ENCODE data around the gene DVL2. TPM values are rescaled to one million over a fixed set of nuclear protein-coding genes. Genes with fewer than 3 reads are reported as not detected.

Gene DVL2
- total and polyA plus RNA-seq, 8 donors, result 12.1 to 114 (median 17.4) TPM

DNA sequence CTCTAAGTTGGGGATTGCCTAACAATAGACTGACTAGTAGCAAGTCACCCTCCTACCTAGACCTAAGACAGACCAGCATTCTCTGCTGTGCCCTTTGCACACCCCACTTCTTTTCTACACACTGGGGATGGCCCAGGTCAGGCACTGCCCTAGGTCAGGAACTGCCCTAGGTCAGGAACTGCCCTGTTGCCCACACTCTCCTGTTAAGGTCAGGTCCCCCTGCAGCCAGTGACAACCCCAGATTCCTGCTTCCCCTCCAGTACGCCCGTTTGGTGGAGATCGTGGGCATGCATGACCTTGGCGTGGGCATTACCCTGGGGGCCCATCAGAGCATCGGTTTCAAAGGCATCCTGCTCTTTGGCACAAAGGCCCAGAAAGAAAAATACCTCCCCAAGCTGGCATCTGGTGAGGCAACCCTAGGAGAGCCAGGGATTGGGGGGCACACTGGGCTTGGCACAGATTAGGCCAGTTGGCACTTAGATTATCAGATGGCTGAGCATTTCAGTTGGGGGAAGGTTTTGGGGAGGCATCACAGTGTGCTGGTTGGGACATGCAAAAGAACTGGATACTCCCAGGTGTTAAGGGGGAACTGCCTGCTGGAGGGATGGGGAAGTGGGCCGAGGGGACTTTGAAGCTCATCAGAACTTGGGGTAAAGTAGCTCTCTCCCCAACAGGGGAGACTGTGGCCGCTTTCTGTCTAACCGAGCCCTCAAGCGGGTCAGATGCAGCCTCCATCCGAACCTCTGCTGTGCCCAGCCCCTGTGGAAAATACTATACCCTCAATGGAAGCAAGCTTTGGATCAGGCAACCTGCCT, 12.8 kb downstream of the DVL2 start:
- H3K36me3 ChIP-seq, result peaks cover 49 to 56% (median 54%) of the 10 kb centered on the region in 4 donors
- 69 to 78% (median 75%) methylated on average over 9 to 10 of the region's 10 CpGs for WGBS, 5 donors

DNA sequence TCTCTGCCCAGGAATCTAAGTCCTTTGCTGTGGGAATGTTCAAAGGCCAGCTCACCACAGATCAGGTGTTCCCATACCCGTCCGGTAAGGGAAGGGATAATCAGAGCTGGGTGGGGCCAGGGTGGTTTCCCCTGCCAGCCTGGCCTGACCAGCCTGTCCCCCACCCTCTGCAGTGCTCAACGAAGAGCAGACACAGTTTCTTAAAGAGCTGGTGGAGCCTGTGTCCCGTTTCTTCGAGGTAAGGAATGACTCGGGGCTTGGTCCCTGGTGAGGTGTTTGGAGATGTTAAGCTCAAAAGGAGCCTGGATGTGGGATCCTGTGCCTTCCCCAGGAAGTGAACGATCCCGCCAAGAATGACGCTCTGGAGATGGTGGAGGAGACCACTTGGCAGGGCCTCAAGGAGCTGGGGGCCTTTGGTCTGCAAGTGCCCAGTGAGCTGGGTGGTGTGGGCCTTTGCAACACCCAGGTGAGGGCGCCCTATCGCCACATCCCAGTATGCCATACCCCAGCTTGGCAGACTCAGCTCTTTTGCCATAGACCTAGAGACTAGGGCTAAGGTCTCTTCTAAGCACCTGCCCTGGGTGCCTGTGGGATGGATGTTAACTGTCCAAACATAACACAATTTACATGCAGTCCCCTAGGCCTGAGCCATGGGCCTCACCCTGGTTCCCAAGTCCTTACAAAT, 13.6 kb downstream of the DVL2 start:
- Histone ChIP-seq H3K36me3 (peaks cover 42 to 49% (median 47%) of the 10 kb centered on the region in 4 donors), H3K4me3 (peak overlapping the region; percentile 59 to 95 (median 83)), H3K27me3 (peaks cover 0 to 12% (median 0%) of the 10 kb centered on the region in 3 donors), H3K9me3 (no peaks in the 10 kb centered on the region), H3K4me1 (peaks cover 49 to 88% (median 67%) of the 10 kb centered on the region in 4 donors), H3K27ac (peak overlapping the region; percentile 93 to 100 (median 98))
- TF ChIP-seq, protein P1, sequence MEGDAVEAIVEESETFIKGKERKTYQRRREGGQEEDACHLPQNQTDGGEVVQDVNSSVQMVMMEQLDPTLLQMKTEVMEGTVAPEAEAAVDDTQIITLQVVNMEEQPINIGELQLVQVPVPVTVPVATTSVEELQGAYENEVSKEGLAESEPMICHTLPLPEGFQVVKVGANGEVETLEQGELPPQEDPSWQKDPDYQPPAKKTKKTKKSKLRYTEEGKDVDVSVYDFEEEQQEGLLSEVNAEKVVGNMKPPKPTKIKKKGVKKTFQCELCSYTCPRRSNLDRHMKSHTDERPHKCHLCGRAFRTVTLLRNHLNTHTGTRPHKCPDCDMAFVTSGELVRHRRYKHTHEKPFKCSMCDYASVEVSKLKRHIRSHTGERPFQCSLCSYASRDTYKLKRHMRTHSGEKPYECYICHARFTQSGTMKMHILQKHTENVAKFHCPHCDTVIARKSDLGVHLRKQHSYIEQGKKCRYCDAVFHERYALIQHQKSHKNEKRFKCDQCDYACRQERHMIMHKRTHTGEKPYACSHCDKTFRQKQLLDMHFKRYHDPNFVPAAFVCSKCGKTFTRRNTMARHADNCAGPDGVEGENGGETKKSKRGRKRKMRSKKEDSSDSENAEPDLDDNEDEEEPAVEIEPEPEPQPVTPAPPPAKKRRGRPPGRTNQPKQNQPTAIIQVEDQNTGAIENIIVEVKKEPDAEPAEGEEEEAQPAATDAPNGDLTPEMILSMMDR (IDR thresholded peaks at IDR 0.05), result peak in 4 of 7 experiments; percentile 10 to 41 (median 16)
- TF ChIP-seq POLR2A (IDR thresholded peaks at IDR 0.05), result no peak
- TF ChIP-seq EP300 (IDR thresholded peaks at IDR 0.05), result no peak
- TF ChIP-seq POLR2AphosphoS5 (IDR thresholded peaks at IDR 0.05), result no peak
- intact Hi-C loops (cut with DNase I; ENCODE audit: low total_unique reads), result no loop called here
- WGBS, 5 donors, result 13 to 27% (median 16%) methylated on average over 11 of the region's 11 CpGs
- DNase-seq, result peak; percentile 70 to 84

More for the DNA sequence above, 12.8 kb downstream of the DVL2 start:
- H3K9me3 ChIP-seq, result no peaks in the 10 kb centered on the region
- no peak for DNase-seq
- peak overlapping the region in 3 of 4 donors; percentile 74 to 95 (median 92) for H3K4me3 ChIP-seq
- H3K27ac ChIP-seq, result peak overlapping the region; percentile 93 to 100 (median 98)
- intact Hi-C loops (cut with DNase I; ENCODE audit: low total_unique reads), result no loop called here
- peaks cover 42 to 82% (median 59%) of the 10 kb centered on the region in 4 donors for H3K4me1 ChIP-seq
- H3K27me3 ChIP-seq, result peaks cover 0 to 12% (median 0%) of the 10 kb centered on the region in 3 donors
- TF ChIP-seq POLR2A (IDR thresholded peaks at IDR 0.05) (no peak), POLR2AphosphoS5 (IDR thresholded peaks at IDR 0.05) (no peak), EP300 (IDR thresholded peaks at IDR 0.05) (no peak)
- TF ChIP-seq, protein P1 (IDR thresholded peaks at IDR 0.05), result no peak

DNA sequence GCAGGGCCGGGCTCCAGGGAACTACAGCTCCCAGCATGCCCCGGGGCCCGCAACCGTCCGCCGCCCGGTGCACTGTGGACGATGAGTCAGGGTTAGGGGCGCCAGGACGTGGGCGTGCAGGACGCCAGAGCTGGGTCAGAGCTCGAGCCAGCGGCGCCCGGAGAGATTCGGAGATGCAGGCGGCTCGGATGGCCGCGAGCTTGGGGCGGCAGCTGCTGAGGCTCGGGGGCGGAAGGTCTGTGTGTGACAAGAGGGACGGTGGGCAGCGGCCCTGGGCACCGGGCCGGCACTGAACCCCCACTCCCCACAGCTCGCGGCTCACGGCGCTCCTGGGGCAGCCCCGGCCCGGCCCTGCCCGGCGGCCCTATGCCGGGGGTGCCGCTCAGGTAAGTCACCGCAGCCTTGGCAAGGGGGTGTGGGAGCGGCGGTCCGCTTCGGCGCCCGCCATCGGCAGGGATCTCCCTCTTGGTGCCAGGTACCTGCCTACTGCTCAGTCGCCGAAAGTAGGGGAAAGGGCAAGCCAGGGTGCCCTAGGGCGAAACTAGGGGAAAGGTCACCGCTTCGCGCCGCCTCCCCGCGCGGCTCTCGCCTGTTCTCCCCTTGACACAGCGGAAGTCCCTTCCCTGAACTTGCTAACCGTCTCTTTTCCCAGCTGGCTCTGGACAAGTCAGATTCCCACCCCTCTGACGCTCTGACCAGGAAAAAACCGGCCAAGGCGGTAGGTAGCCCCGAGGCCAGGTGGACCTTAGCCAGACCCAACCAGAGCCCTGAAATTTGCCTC, 14.3 kb downstream of the DVL2 start, which contains the start of the genes ACADVL and DLG4:
Gene ACADVL, plus strand, starts transcription at position 127 of the 781 bp plus-strand sequence. Its CDS starts 47 bp downstream, at position 174.
Gene DLG4, minus strand, starts transcription at position 25 of the 781 bp plus-strand sequence.
- peak; percentile 91 to 97 for DNase-seq
- intact Hi-C loops (cut with DNase I; ENCODE audit: low total_unique reads), result no loop called here
- Histone ChIP-seq H3K36me3 (peaks cover 36 to 41% (median 40%) of the 10 kb centered on the region in 4 donors), H3K27me3 (peaks cover 0 to 12% (median 0%) of the 10 kb centered on the region in 3 donors), H3K27ac (peak within 1 kb of the TSS; percentile 93 to 100 (median 98)), H3K4me3 (peak within 1 kb of the TSS; percentile 59 to 95 (median 83)), H3K9me3 (no peaks in the 10 kb centered on the region), H3K4me1 (peaks cover 54 to 89% (median 74%) of the 10 kb centered on the region in 4 donors)
- TF ChIP-seq EP300 (IDR thresholded peaks at IDR 0.05) (no peak), POLR2A (IDR thresholded peaks at IDR 0.05) (peak in 2 of 4 donors; percentile 73 to 87), POLR2AphosphoS5 (IDR thresholded peaks at IDR 0.05) (peak; percentile 83 to 95 (median 94))
- TF ChIP-seq, protein P1 (IDR thresholded peaks at IDR 0.05), result no peak
- 0 to 1% (median 1%) methylated on average over 34 to 63 of the region's 63 CpGs for WGBS, 5 donors

All from stomach (tissue), 9 donors.